ENCODE results near the gene CD302. TPM values are rescaled to one million over a fixed set of nuclear protein-coding genes. Genes with fewer than 3 reads are reported as not detected.
"Not testable (repeated sequence)": the region's sequence is repeated elsewhere in the genome, so short reads cannot be mapped to it uniquely, and the experiment has no call there.

Gene CD302
- total and polyA plus RNA-seq, 4 donors = 65.9 to 118 (median 96.8) TPM

DNA sequence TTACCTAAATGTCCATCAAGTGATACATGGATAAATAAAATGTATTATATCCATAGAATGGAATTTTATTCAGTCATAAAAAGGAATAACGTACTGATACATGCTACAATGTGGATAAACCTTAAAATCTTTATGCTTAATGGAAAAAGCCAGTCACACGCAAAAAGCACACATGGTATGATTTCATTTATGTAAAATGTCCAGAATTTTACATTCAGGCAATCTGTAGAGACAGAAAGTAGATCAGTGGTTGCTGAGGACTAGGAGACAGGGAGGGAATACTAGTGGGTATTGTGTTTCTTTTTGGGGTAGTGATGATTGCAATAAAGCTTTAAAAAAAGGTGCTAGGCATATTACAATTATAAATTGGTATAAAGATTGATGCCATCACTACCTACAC, 30.7 kb upstream of the CD302 start:
- no peak for TF ChIP-seq HNF4G (IDR thresholded peaks at IDR 0.05)
- 92% methylated on average over 2 of the region's 2 CpGs for WGBS
- Histone ChIP-seq H3K9me3 (ENCODE audit: control insufficient read depth in 4 of 4, low read length in 3 of 4) (no peaks in the 10 kb centered on the region), H3K27me3 (ENCODE audit: control insufficient read depth in 4 of 4, insufficient read depth in 4 of 4, low read length in 3 of 4) (no peaks in the 10 kb centered on the region), H3K9ac (ENCODE audit: low read depth in 1 of 2, low read length in 2 of 2) (no peak overlapping the region), H3K4me1 (ENCODE audit: control insufficient read depth in 4 of 4, insufficient read depth in 4 of 4, low read length in 3 of 4) (no peaks in the 10 kb centered on the region), H3K36me3 (ENCODE audit: control insufficient read depth in 4 of 4, insufficient read depth in 3 of 4, low read depth in 1 of 4, low read length in 3 of 4) (no peaks in the 10 kb centered on the region), H3K27ac (ENCODE audit: low read depth in 1 of 2, low read length in 2 of 2) (no peak overlapping the region), H3K4me3 (ENCODE audit: low read depth in 1 of 3, low read length in 3 of 3) (no peak overlapping the region)
- no peak for DNase-seq (ENCODE audit: low spot score)

DNA sequence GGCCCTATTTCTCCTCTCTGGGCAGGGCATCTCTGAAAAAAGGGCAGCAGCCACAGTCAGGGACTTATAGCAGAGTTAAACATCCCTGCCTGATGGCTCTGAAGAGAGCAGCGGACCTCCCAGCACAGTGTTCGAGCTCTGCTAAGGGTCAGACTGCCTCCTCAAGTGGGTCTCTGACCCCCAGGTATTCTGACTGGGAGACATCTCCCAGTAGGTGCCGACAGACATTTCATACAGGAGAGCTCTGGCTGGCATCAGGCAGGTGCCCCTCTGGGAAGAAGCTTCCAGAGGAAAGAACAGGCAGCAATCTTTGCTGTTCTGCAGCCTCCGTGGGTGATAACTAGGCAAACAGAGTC, 24.4 kb upstream of the CD302 start:
- H3K4me3 ChIP-seq (ENCODE audit: low read depth in 1 of 3, low read length in 3 of 3); H3K27me3 ChIP-seq (ENCODE audit: control insufficient read depth in 4 of 4, insufficient read depth in 4 of 4, low read length in 3 of 4); H3K9me3 ChIP-seq (ENCODE audit: control insufficient read depth in 4 of 4, low read length in 3 of 4); H3K4me1 ChIP-seq (ENCODE audit: control insufficient read depth in 4 of 4, insufficient read depth in 4 of 4, low read length in 3 of 4); H3K9ac ChIP-seq (ENCODE audit: low read depth in 1 of 2, low read length in 2 of 2); DNase-seq (ENCODE audit: low spot score); H3K27ac ChIP-seq (ENCODE audit: low read depth in 1 of 2, low read length in 2 of 2); H3K36me3 ChIP-seq (ENCODE audit: control insufficient read depth in 4 of 4, insufficient read depth in 3 of 4, low read depth in 1 of 4, low read length in 3 of 4): not testable (repeated sequence)
- WGBS = 82% methylated on average over 4 of the region's 4 CpGs

DNA sequence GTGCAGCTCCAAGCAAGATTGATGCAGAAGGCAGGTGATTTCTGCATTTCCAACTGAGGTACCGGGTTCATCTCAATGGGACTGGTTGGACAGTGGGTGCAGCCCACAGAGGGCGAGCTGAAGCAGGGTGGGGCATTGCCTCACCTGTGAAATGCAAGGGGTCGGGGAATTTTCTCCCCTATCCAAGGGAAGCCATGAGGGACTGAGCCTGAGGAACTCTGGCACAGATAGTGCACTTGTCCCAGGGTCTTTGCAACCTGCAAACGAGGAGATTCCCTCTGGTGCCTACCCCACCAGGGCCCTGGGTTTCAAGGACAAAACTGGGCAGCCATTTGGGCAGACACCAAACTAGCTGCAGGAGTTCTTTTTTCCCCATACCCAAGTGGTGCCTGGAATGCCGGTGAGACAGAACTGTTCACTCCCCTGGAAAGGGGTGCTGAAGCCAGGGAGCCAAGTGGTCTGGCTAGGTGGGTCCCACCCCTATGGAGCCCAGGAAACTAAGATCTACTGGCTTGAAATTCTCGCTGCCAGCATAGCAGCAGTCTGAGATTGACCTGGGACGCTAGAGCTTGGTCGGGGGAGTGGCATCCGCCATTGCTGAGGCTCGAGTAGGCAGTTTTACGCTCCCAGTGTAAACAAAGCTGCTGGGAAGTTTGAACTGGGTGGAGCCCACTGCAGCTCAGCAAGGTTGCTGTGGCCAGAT, 23.9 kb upstream of the CD302 start:
- DNase-seq (ENCODE audit: low spot score); H3K4me1 ChIP-seq (ENCODE audit: control insufficient read depth in 4 of 4, insufficient read depth in 4 of 4, low read length in 3 of 4); H3K36me3 ChIP-seq (ENCODE audit: control insufficient read depth in 4 of 4, insufficient read depth in 3 of 4, low read depth in 1 of 4, low read length in 3 of 4); H3K27me3 ChIP-seq (ENCODE audit: control insufficient read depth in 4 of 4, insufficient read depth in 4 of 4, low read length in 3 of 4); H3K9ac ChIP-seq (ENCODE audit: low read depth in 1 of 2, low read length in 2 of 2); H3K4me3 ChIP-seq (ENCODE audit: low read depth in 1 of 3, low read length in 3 of 3); H3K27ac ChIP-seq (ENCODE audit: low read depth in 1 of 2, low read length in 2 of 2); H3K9me3 ChIP-seq (ENCODE audit: control insufficient read depth in 4 of 4, low read length in 3 of 4): not testable (repeated sequence)
- 67% methylated on average over 11 of the region's 11 CpGs for WGBS

DNA sequence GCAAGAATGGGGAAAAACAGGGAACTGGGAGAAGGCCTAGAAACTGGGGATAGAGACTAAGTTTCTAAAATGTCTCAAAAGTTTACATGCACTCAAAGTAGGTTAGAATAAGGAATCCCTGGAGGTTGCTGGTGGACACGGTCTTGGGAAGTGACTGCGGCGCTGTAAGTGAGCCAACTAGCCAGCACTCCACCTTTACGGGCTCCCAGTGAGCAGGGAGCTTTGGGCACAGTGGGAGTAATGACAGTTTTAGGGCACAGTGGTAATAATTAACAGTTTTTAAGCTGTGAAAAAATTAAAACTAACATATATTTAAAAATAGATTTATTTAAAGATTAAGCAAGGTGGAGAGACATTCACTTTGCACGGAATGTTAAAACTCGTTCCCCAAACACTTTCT, 20.9 kb upstream of the CD302 start:
- no peak for TF ChIP-seq HNF4A (conservative IDR thresholded peaks at IDR 0.05)
- no peak for TF ChIP-seq RAD21 (IDR thresholded peaks at IDR 0.05)
- no peak for TF ChIP-seq TAF1 (conservative IDR thresholded peaks at IDR 0.05)
- TF ChIP-seq, protein P1, sequence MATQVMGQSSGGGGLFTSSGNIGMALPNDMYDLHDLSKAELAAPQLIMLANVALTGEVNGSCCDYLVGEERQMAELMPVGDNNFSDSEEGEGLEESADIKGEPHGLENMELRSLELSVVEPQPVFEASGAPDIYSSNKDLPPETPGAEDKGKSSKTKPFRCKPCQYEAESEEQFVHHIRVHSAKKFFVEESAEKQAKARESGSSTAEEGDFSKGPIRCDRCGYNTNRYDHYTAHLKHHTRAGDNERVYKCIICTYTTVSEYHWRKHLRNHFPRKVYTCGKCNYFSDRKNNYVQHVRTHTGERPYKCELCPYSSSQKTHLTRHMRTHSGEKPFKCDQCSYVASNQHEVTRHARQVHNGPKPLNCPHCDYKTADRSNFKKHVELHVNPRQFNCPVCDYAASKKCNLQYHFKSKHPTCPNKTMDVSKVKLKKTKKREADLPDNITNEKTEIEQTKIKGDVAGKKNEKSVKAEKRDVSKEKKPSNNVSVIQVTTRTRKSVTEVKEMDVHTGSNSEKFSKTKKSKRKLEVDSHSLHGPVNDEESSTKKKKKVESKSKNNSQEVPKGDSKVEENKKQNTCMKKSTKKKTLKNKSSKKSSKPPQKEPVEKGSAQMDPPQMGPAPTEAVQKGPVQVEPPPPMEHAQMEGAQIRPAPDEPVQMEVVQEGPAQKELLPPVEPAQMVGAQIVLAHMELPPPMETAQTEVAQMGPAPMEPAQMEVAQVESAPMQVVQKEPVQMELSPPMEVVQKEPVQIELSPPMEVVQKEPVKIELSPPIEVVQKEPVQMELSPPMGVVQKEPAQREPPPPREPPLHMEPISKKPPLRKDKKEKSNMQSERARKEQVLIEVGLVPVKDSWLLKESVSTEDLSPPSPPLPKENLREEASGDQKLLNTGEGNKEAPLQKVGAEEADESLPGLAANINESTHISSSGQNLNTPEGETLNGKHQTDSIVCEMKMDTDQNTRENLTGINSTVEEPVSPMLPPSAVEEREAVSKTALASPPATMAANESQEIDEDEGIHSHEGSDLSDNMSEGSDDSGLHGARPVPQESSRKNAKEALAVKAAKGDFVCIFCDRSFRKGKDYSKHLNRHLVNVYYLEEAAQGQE (IDR thresholded peaks at IDR 0.05) = no peak
- TF ChIP-seq YY1 (IDR thresholded peaks at IDR 0.05) = no peak
- TF ChIP-seq FOXA2 (IDR thresholded peaks at IDR 0.05) = no peak
- no peak for TF ChIP-seq JUND (IDR thresholded peaks at IDR 0.05)
- TF ChIP-seq FOXA1 (IDR thresholded peaks at IDR 0.05) = no peak
- TF ChIP-seq, protein P2, sequence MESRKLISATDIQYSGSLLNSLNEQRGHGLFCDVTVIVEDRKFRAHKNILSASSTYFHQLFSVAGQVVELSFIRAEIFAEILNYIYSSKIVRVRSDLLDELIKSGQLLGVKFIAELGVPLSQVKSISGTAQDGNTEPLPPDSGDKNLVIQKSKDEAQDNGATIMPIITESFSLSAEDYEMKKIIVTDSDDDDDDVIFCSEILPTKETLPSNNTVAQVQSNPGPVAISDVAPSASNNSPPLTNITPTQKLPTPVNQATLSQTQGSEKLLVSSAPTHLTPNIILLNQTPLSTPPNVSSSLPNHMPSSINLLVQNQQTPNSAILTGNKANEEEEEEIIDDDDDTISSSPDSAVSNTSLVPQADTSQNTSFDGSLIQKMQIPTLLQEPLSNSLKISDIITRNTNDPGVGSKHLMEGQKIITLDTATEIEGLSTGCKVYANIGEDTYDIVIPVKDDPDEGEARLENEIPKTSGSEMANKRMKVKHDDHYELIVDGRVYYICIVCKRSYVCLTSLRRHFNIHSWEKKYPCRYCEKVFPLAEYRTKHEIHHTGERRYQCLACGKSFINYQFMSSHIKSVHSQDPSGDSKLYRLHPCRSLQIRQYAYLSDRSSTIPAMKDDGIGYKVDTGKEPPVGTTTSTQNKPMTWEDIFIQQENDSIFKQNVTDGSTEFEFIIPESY (IDR thresholded peaks at IDR 0.05) = no peak
- TF ChIP-seq, protein P3, sequence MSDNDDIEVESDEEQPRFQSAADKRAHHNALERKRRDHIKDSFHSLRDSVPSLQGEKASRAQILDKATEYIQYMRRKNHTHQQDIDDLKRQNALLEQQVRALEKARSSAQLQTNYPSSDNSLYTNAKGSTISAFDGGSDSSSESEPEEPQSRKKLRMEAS (IDR thresholded peaks at IDR 0.05) = no peak
- H3K27ac ChIP-seq (ENCODE audit: low read depth in 1 of 2, low read length in 2 of 2) = no peak overlapping the region
- H3K9ac ChIP-seq (ENCODE audit: low read depth in 1 of 2, low read length in 2 of 2) = no peak overlapping the region
- H3K36me3 ChIP-seq (ENCODE audit: control insufficient read depth in 4 of 4, insufficient read depth in 3 of 4, low read depth in 1 of 4, low read length in 3 of 4) = no peaks in the 10 kb centered on the region
- H3K4me3 ChIP-seq (ENCODE audit: low read depth in 1 of 3, low read length in 3 of 3) = no peak overlapping the region
- H3K27me3 ChIP-seq (ENCODE audit: control insufficient read depth in 4 of 4, insufficient read depth in 4 of 4, low read length in 3 of 4) = no peaks in the 10 kb centered on the region
- WGBS = 93% methylated on average over 6 of the region's 6 CpGs
- no peaks in the 10 kb centered on the region for H3K9me3 ChIP-seq (ENCODE audit: control insufficient read depth in 4 of 4, low read length in 3 of 4)
- DNase-seq (ENCODE audit: low spot score) = no peak
- no peaks in the 10 kb centered on the region for H3K4me1 ChIP-seq (ENCODE audit: control insufficient read depth in 4 of 4, insufficient read depth in 4 of 4, low read length in 3 of 4)

All from liver (tissue), 9 donors.